OCI-LY1 (cell line): ENCODE results near the gene TRAF5.
"Not testable (repeated sequence)": the region's sequence is repeated elsewhere in the genome, so short reads cannot be mapped to it uniquely, and the experiment has no call there.

ENCODE experiments used
- CTCF ChIP-seq: fragments of 200-600 bp; sonication (generic), shearing (Covaris generic); IDR thresholded peaks from 2 replicates; pipeline ENCODE4 v1.5.1; 2017; ENCODE audit warnings: mild to moderate bottlenecking, antibody characterized with exemption, low read length, moderate library complexity, mixed read lengths
- EZH2 ChIP-seq: fragments of 200-600 bp; sonication (generic), shearing (Covaris generic); IDR thresholded peaks from 2 replicates; pipeline ENCODE4 v1.8.0; 2017; ENCODE audit warnings: borderline replicate concordance, mixed run types, mild to moderate bottlenecking, antibody characterized with exemption, low read length, moderate library complexity, mixed read lengths

- not testable (repeated sequence) for TF ChIP-seq CTCF, EZH2
Measured at GRCh38 chr1:211407749-211408148, 81.1 kb downstream of the TRAF5 start.
